Measurements from ENCODE around the gene KIAA1586. TPM values are rescaled to one million over a fixed set of nuclear protein-coding genes. Genes with fewer than 3 reads are reported as not detected.

The KIAA1586 gene, protein sequence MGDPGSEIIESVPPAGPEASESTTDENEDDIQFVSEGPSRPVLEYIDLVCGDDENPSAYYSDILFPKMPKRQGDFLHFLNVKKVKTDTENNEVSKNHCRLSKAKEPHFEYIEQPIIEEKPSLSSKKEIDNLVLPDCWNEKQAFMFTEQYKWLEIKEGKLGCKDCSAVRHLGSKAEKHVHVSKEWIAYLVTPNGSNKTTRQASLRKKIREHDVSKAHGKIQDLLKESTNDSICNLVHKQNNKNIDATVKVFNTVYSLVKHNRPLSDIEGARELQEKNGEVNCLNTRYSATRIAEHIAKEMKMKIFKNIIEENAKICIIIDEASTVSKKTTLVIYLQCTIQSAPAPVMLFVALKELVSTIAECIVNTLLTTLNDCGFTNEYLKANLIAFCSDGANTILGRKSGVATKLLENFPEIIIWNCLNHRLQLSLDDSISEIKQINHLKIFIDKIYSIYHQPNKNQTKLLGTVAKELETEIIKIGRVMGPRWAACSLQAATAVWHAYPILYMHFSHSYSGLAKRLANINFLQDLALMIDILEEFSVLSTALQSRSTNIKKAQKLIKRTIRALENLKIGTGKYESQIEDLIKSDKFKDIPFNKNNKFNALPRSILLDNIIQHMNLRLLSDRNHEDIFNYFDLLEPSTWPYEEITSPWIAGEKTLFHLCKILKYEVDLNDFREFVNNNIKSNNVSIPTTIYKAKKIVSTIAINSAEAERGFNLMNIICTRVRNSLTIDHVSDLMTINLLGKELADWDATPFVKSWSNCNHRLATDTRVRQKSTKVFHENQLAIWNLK
- 4.9 to 6.6 TPM (median 5.1 TPM) in 5 replicates for total RNA-seq (2022; extraction: Qiagen RNA extraction; ENCODE audit: low read depth)

DNA sequence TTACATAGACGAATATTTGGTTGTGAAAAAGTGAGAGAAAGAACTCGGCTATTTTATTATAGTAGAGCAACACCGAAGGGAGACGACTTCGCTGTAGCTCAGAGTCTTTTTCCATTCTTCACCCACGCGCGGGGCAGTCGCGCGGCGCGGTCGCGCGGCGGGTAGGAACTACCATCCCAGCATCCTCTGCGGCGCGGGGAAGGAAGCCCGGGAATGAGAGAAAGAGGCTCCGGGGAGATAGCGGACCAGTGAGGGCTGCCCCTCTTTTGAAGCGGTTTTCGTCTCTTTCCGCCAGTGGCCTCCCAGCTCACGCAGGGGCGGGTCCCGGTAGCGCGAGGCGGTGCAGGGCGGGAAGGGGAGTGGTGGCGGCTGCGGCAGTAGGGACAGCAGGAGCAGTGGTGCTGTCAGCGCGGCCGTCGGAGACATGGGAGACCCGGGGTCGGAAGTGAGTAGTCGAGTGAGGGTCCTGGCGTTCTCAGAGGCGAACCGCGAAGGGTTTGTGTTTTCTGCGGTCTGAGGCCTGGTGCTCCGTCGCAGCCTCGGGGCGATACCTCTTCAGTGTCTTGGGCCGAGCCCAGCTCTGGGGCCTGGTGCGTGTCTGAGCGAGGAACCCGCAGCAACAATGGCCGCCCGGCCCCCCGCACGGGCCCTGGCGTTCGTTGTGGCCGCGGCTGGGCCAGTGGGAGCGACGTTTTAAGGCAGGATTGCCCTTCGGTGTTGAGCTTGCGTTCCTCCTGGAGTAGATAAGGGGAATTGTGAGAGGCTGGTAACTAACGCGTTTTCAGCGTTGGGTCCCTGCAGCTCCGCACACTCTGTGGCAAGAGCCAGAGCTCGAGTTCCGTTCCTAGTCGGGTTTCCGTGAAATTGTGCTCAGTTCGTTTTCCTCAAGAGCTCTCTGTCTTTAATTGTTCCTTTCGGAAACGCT lies at the start of gene KIAA1586:
TSS of gene KIAA1586 (plus strand) at position 362 of the 925 bp plus-strand sequence. CDS start at position 425, 63 bp downstream.

DNA sequence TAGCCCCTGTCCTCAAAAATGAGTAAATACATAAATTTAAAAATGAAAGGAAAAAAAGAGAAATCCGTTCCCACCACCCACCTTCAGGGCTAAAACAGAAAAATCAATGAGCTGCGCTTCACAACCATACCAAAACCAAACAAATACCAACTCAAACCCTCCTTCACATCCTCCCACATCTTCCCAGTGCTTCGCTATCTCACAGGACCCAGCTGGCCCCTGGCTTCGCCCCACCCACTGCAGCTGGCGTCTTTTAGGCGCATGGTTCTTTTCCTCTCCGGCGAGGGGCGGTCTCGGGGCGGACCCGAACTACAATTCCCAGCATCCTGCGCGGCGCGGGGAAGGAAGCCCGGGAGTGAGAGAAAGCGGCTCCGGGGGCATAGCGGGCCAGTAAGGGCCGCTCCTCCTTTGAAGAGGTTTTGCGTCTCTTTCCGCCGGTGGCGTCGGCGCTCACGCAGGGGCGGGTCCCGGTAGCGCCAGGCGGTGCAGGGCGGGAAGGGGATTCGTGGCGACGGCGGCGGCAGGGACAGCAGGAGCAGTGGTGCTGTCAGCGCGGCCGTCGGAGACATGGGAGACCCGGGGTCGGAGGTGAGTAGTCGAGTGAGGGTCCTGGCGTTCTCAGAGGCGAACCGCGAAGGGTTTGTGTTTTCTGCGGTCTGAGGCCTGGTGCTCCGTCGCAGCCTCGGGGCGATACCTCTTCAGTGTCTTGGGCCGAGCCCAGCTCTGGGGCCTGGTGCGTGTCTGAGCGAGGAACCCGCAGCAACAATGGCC lies 43.4 kb downstream of the KIAA1586 start, which contains the start of gene ZNF451:
TSS of gene ZNF451 (plus strand) at position 502 of the 771 bp plus-strand sequence. CDS start at position 568, 66 bp downstream.

Other genes with a start within 250 kb of the KIAA1586 start
- gene BEND6, start 91.6 kb upstream of the KIAA1586 start, total RNA-seq (2022; extraction: Qiagen RNA extraction; ENCODE audit: low read depth): 0.71 to 1.7 TPM (median 1.3 TPM) in 5 replicates
- gene ZNF451, start 43.5 kb downstream of the KIAA1586 start, total RNA-seq (2022; extraction: Qiagen RNA extraction; ENCODE audit: low read depth): 8.1 to 10.2 TPM (median 10.1 TPM) in 5 replicates
- 7.2 to 11.2 TPM (median 10.0 TPM) in 5 replicates for gene BAG2, start 125.6 kb downstream of the KIAA1586 start, total RNA-seq (2022; extraction: Qiagen RNA extraction; ENCODE audit: low read depth)
- 6.1 to 10.3 TPM (median 8.4 TPM) in 5 replicates for gene RAB23, start 175.6 kb downstream of the KIAA1586 start, total RNA-seq (2022; extraction: Qiagen RNA extraction; ENCODE audit: low read depth)